Mammary epithelial cell (primary cell): ENCODE results near the gene ADCY10.

Experiments used
- CTCF ChIP-seq, 2 donors: IDR thresholded peaks in 1 of 2; conservative IDR thresholded peaks in 1 of 2; 2 replicates each; pipeline ENCODE4 v1.5.1; 2011 to 2012; ENCODE audit warnings: inconsistent platforms in 2 of 2, low read length in 2 of 2, mild to moderate bottlenecking in 2 of 2, control low read depth in 1 of 2, low read depth in 1 of 2; ENCODE audit not compliant: insufficient read depth in 1 of 2; ENCODE audit errors: extremely low read depth in 1 of 2
- EZH2 ChIP-seq: IDR thresholded peaks from 2 replicates; pipeline ENCODE4 v1.6.1; 2012; ENCODE audit warnings: low read length, inconsistent platforms, borderline replicate concordance

DNA sequence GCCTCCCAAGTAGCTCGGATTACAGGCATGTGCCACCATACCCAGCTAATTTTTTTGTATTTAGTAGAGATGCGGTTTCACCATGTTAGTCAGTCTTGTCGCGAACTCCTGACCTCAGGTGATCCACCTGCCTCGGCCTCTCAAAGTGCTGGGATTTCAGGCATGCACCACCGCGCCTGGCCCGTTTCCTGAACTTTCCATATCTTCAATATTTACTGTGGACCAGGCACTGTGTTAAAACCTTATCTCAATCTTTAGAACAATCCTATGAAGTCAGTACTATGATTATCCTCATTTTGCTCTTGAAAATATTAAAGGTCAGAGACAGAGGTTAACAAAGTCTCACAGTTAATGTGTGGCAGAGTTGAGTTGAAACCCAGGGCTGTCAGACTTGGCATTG is 1.6 kb upstream of the ADCY10 start:
- TF ChIP-seq CTCF (conservative IDR thresholded peaks at IDR 0.05 in 1 of 2, IDR thresholded peaks at IDR 0.05 in 1 of 2; ENCODE audit: extremely low read depth in 1 of 2, insufficient read depth in 1 of 2, low read depth in 1 of 2, low read length in 2 of 2) (no peak), EZH2 (no peak)
